K562 (cell line): ENCODE data around the gene DHDDS. TPM values are rescaled to one million over a fixed set of nuclear protein-coding genes. Genes with fewer than 3 reads are reported as not detected.

ENCODE experiments used
- ATAC-seq: fragments of 200-7000 bp; cut with Tn5 transposase; 3 replicates; pipeline ENCODE4 v1.9.1; 2020; ENCODE audit warnings: moderate library complexity
- BruUV-seq: library from RNA; stranded (reverse); fragments of 400-500 nt; replicated peaks from 2 replicates; lab custom pipeline; 2021; lab: Mats Ljungman, UMichigan
- CTCF ChIA-PET: fragments of 300-600 bp; formaldehyde crosslinking; extraction: SDS; loops from one replicate; lab custom pipeline; 2021; ENCODE audit warnings: low intra/inter-chr PET ratio; lab: Yijun Ruan, JAX
- POLR2A ChIA-PET: fragments of 300-600, 350-650 bp; sonication (Branson Sonifier 250); formaldehyde crosslinking; extraction: SDS; loops from one replicate; lab custom pipeline; 2021; ENCODE audit warnings: antibody characterized with exemption, inconsistent platforms; lab: Yijun Ruan, JAX
- DNase-seq, 4 experiments: peaks; one replicate each; pipeline versions ENCODE4 v3.0.0 to v3.0.0-alpha.2; 2011 to 2018; ENCODE audit warnings: low spot score in 3 of 4, mixed read lengths in 3 of 4; ENCODE audit errors: extremely low read depth in 1 of 4
- FAIRE-seq: peaks from 2 replicates; lab custom pipeline; 2011; peaks lifted over from hg19 to GRCh38; lab: Jason Lieb, UNC
- H2AFZ ChIP-seq: 2 replicates; pipeline ENCODE4 v1.6.0; 2011; ENCODE audit warnings: low read depth, low read length, control low read depth, inconsistent platforms
- H3K27ac ChIP-seq: fragments of 200-600 bp; 3 replicates; pipeline ENCODE4 v1.8.0; 2011; ENCODE audit warnings: low read depth, mild to moderate bottlenecking, control low read depth, inconsistent platforms, low read length, moderate library complexity, mixed read lengths; ENCODE audit errors: extremely low read depth
- H3K27me3 ChIP-seq, 2 experiments: fragments of 300-600 bp in 1 of 2; 2 replicates in 1 of 2; 3 replicates in 1 of 2; pipeline versions ENCODE4 v1.6.0 to v1.8.0; 2011; ENCODE audit warnings: inconsistent platforms in 2 of 2, low read length in 2 of 2, mild to moderate bottlenecking in 1 of 2, mixed read lengths in 1 of 2, moderate library complexity in 1 of 2; ENCODE audit not compliant: control insufficient read depth in 2 of 2, insufficient read depth in 2 of 2
- H3K36me3 ChIP-seq: fragments of 300-600 bp; 3 replicates; pipeline ENCODE4 v1.8.0; 2011; ENCODE audit warnings: mild to moderate bottlenecking, low read length, inconsistent platforms; ENCODE audit not compliant: control insufficient read depth, insufficient read depth
- H3K4me1 ChIP-seq, 2 experiments: fragments of 200-600 bp in 1 of 2; replicated peaks in 1 of 2; 2 replicates in 1 of 2; 3 replicates in 1 of 2; pipeline versions ENCODE4 v1.5.1 to v1.8.0; 2011; ENCODE audit warnings: inconsistent platforms in 2 of 2, low read length in 2 of 2, mild to moderate bottlenecking in 1 of 2, mixed read lengths in 1 of 2, moderate library complexity in 1 of 2; ENCODE audit not compliant: control insufficient read depth in 2 of 2, insufficient read depth in 2 of 2
- H3K4me2 ChIP-seq: 2 replicates; pipeline ENCODE4 v1.6.1; 2011; ENCODE audit warnings: low read length, control low read depth, inconsistent platforms, mixed read lengths; ENCODE audit not compliant: insufficient read depth
- H3K4me3 ChIP-seq: fragments of 200-600 bp; sonication (generic), shearing (Covaris generic); 2 replicates; pipeline ENCODE4 v1.5.1; 2016; ENCODE audit warnings: control low read depth, inconsistent platforms
- H3K79me2 ChIP-seq: fragments of 200-600 bp; 3 replicates; pipeline ENCODE4 v1.8.0; 2011; ENCODE audit warnings: low read length, inconsistent platforms; ENCODE audit not compliant: control insufficient read depth, insufficient read depth
- H3K9ac ChIP-seq, 2 experiments: 2 replicates each; pipeline versions ENCODE4 v1.6.0 to v1.6.1; 2011; ENCODE audit warnings: low read depth in 2 of 2, low read length in 2 of 2, control low read depth in 1 of 2, inconsistent platforms in 1 of 2, mild to moderate bottlenecking in 1 of 2, mixed read lengths in 1 of 2; ENCODE audit not compliant: insufficient read depth in 1 of 2
- H3K9me1 ChIP-seq: one replicate; pipeline ENCODE4 v1.6.0; 2011; ENCODE audit warnings: inconsistent platforms, mild to moderate bottlenecking, low read length, moderate library complexity; ENCODE audit not compliant: control insufficient read depth, insufficient read depth
- H3K9me3 ChIP-seq: replicated peaks from 2 replicates; pipeline ENCODE4 v1.5.1; 2011; ENCODE audit warnings: low read depth, low read length, inconsistent platforms; ENCODE audit not compliant: control insufficient read depth, insufficient read depth
- H4K20me1 ChIP-seq: replicated peaks from 2 replicates; pipeline ENCODE4 v1.6.1; 2011; ENCODE audit warnings: low read length, inconsistent platforms, mixed read lengths; ENCODE audit not compliant: control insufficient read depth, insufficient read depth
- ELF2 ChIP-seq: fragments of 250-450 bp; sonication (Bioruptor Pico); IDR thresholded peaks from 2 replicates; pipeline ENCODE4 v1.5.0; 2021; ENCODE audit warnings: mild to moderate bottlenecking
- KLF16 ChIP-seq: IDR thresholded peaks from 2 replicates; pipeline ENCODE4 v1.6.1; 2016; ENCODE audit warnings: antibody characterized with exemption
- MCM3 ChIP-seq: fragments of 450-650 bp; IDR thresholded peaks from 2 replicates; pipeline ENCODE4 v1.6.1; 2016
- SMAD2 ChIP-seq: fragments of 150-350 bp; IDR thresholded peaks from 2 replicates; pipeline ENCODE4 v1.6.1; 2014; ENCODE audit warnings: low read depth, mild to moderate bottlenecking, low read length
- TARDBP ChIP-seq: fragments of 450-650 bp; IDR thresholded peaks from 2 replicates; pipeline ENCODE4 v1.6.1; 2016
- TBP ChIP-seq: optimal IDR thresholded peaks from 2 replicates; pipeline ENCODE3; 2011; ENCODE audit warnings: low read depth, low read length, improper control_type of control experiment
- YBX1 ChIP-seq: fragments of 450-650 bp; IDR thresholded peaks from 2 replicates; pipeline ENCODE4 v1.7.1; 2016; ENCODE audit warnings: mild to moderate bottlenecking
- ZBTB7A ChIP-seq: IDR thresholded peaks from 2 replicates; pipeline ENCODE4 v1.6.1; 2011; ENCODE audit warnings: low read depth, mild to moderate bottlenecking, low read length, moderate library complexity, borderline replicate concordance; ENCODE audit not compliant: control insufficient read depth
- ZNF644 ChIP-seq: fragments of 200-800 bp; sonication (Bioruptor generic); IDR thresholded peaks from 2 replicates; pipeline ENCODE4 v1.6.1; 2016; ENCODE audit warnings: low read depth, missing genetic modification characterization, missing compliant biosample characterization
- ZNF707 ChIP-seq: fragments of 250-450 bp; sonication (Bioruptor Pico); conservative IDR thresholded peaks from 2 replicates; pipeline ENCODE4 v1.8.0; 2022; ENCODE audit warnings: inconsistent platforms, mild to moderate bottlenecking, moderate library complexity
- WGBS: fragments of 100-300 bp; shearing (Covaris generic); methylation state at CpG from one replicate; pipeline ENCODE4 v1.1.6; 2016; ENCODE audit warnings: low coverage, mixed read lengths; ENCODE audit not compliant: insufficient coverage; ENCODE audit errors: missing lambda C conversion rate; 5-methylcytosine and 5-hydroxymethylcytosine counted together
- in situ Hi-C: fragments of 300-500 bp; cut with MboI; formaldehyde crosslinking; loops from 4 replicates; pipeline ENCODE4 v1.15.0; 2018; ENCODE audit warnings: inconsistent platforms, mixed read lengths
- intact Hi-C: fragments of 100-400 bp; cut with micrococcal nuclease; formaldehyde crosslinking; loops from 2 replicates; pipeline ENCODE4 v1.14.2; 2022
- polyA plus RNA-seq, 8 experiments: library from polyadenylated mRNA; depleted of rRNA in 4 of 8; stranded (reverse) in 5 of 8; unstranded in 3 of 8; fragments of >200 nt; fragmentation: Nextera tagmentation in 2 of 8; fragmentation: Illumina TruSeq in 1 of 8; extraction: Ambion mirVana in 2 of 8; extraction: Trizol in 1 of 8; gene quantifications; 2 replicates each; pipeline versions ENCODE4 v1.2.1 to v1.2.3, GENCODE V29; 2011 to 2014; ENCODE audit warnings: inconsistent platforms in 1 of 8, missing spikeins in 1 of 8
- total RNA-seq, 7 experiments: library from RNA; depleted of rRNA in 6 of 7; stranded (reverse); fragments of >200 nt in 6 of 7; fragmentation: Illumina TruSeq in 2 of 7; extraction: Trizol in 2 of 7; gene quantifications; 2 replicates each; pipeline versions ENCODE4 v1.2.1 to v1.2.3, GENCODE V29; 2011 to 2021; ENCODE audit warnings: low replicate concordance in 1 of 7
- TF ChIP-seq, protein P1 (sequence below), 2 experiments: fragments of 450-650 bp; IDR thresholded peaks; 2 replicates each; pipeline ENCODE4 v1.6.1; 2016; ENCODE audit warnings: mild to moderate bottlenecking in 2 of 2, borderline replicate concordance in 1 of 2, low read depth in 1 of 2, moderate library complexity in 1 of 2
- TF ChIP-seq, protein P2 (sequence below): fragments of 150-350 bp; conservative IDR thresholded peaks from 2 replicates; pipeline ENCODE4 v1.6.1; 2014; ENCODE audit warnings: low read length
- TF ChIP-seq, protein P3 (sequence below): fragments of 250-450 bp; sonication (Bioruptor Pico); IDR thresholded peaks from 2 replicates; pipeline ENCODE4 v1.8.0; 2021; ENCODE audit warnings: moderate library complexity, mild to moderate bottlenecking, inconsistent platforms

DHDDS gene
- total and polyA plus RNA-seq, 9 of the 15 experiments (the other 6 are each of a cell fraction or from before 2014, with no cell fraction given) = 33.3 to 55.0 (median 44.3) TPM

DNA sequence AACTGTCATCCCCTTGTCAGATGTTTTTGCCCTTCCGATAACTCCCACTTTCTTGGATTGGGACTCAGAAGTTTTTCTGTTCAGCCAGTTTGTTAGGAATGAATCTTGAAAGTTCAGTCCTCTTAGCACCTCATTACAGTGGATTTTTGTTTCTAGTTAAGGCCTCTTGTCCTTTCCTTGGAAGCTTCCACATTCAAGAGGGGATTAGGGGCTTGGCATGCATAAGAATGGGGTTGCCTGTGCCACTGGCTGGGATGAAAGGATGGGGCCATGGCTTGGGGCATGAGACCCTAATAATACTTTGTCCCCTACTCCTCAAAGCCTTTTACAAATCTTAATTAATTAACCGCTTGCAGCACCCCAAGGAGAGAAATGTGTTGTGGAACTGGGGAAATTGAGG is 2.4 kb upstream of the DHDDS start:
- Histone ChIP-seq H3K4me2 (no peak overlapping the region), H3K9me3 (no peaks in the 10 kb centered on the region), H3K9ac (no peak overlapping the region), H3K36me3 (peaks cover 9% of the 10 kb centered on the region; the same call in 2 of the 3 replicates), H2AFZ (no peak overlapping the region), H3K79me2 (peaks cover 32% of the 10 kb centered on the region), H3K4me1 (peaks cover 7 to 16% of the 10 kb centered on the region in 2 experiments; a peak in 4 of 5 replicates), H3K9me1 (no peaks in the 10 kb centered on the region), H3K27ac (no peak overlapping the region), H3K4me3 (no peak overlapping the region), H4K20me1 (no peaks in the 10 kb centered on the region), H3K27me3 (no peaks in the 10 kb centered on the region)
- ChIA-PET POLR2A (interaction anchor here (0.7 to 2.0 kb wide), 6 partner anchors 9 to 175 kb away, joined by 3 to 6 read pairs (median 3); no protein-coding TSS in a partner anchor), CTCF (interaction anchor here (0.6 kb wide), 1 partner anchor 582 kb away, joined by 3 read pairs; no protein-coding TSS in a partner anchor)
- in situ Hi-C loops (no loop called here), intact Hi-C loops (no loop called here)
- BruUV-seq = no TSS peak
- WGBS = 84% methylated on average over 2 of the region's 2 CpGs
- ATAC-seq (no peak), DNase-seq (no peak), FAIRE-seq (no peak)
- TF ChIP-seq ELF2 (CRISPR knock-in tag) (no peak), ZNF644 (tag) (no peak), SMAD2 (no peak), YBX1 (no peak), TARDBP (no peak), TBP (no peak), ZBTB7A (no peak), ZNF707 (CRISPR knock-in tag) (no peak), KLF16 (no peak), MCM3 (no peak)
- TF ChIP-seq, protein P1, sequence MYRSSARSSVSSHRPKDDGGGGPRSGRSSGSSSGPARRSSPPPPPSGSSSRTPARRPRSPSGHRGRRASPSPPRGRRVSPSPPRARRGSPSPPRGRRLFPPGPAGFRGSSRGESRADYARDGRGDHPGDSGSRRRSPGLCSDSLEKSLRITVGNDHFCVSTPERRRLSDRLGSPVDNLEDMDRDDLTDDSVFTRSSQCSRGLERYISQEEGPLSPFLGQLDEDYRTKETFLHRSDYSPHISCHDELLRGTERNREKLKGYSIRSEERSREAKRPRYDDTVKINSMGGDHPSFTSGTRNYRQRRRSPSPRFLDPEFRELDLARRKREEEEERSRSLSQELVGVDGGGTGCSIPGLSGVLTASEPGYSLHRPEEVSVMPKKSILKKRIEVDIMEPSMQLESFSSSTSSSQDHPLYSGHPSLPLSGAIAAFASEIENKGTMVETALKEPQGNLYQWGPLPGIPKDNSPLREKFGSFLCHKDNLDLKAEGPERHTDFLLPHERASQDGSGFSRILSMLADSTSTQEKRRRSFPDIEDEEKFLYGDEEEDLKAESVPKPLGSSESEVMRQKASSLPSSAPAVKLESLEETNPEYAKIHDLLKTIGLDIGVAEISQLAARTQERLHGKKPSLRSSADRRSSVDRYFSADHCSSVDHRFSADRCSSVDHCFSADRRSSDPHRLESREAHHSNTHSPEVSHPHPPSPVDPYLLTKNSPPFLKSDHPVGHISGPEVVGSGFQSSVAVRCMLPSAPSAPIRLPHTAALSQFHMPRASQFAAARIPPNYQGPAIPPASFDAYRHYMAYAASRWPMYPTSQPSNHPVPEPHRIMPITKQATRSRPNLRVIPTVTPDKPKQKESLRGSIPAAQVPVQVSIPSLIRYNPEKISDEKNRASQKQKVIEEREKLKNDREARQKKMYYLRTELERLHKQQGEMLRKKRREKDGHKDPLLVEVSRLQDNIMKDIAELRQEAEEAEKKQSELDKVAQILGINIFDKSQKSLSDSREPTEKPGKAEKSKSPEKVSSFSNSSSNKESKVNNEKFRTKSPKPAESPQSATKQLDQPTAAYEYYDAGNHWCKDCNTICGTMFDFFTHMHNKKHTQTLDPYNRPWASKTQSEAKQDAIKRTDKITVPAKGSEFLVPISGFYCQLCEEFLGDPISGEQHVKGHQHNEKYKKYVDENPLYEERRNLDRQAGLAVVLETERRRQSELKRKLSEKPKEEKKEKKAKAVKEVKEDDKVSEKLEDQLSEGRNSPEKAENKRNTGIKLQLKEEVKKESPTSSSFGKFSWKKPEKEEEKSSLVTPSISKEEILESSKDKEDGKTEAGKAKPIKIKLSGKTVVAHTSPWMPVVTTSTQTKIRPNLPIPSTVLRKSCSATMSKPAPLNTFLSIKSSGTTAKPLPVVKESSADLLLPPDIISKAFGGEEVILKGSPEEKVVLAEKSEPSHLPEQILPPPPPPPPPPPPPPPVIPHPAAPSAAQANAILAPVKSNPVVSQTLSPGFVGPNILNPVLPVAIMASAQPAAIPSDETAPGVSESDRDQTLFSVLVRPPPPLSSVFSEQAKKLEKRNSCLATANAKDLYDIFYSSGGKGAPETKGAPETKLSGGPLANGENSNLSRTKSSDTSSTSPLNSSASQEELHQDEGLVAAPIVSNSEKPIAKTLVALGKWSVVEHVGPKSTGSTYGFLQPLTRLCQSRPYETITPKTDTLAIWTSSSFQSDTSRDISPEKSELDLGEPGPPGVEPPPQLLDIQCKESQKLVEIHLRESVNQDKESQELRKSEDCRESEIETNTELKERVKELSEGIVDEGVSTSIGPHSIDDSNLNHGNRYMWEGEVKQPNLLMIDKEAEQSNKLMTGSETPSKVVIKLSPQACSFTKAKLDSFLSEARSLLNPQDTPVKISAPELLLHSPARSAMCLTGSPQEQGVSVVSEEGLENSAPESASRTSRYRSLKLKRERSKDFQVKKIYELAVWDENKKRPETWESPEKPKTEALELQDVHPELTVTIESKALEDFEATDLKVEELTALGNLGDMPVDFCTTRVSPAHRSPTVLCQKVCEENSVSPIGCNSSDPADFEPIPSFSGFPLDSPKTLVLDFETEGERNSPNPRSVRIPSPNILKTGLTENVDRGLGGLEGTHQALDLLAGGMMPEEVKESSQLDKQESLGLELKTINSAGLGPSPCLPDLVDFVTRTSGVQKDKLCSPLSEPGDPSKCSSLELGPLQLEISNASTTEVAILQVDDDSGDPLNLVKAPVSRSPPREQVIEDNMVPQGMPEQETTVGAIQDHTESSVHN (IDR thresholded peaks at IDR 0.05; ENCODE audit: borderline replicate concordance in 1 of 2, low read depth in 1 of 2) = no peak
- TF ChIP-seq, protein P2, sequence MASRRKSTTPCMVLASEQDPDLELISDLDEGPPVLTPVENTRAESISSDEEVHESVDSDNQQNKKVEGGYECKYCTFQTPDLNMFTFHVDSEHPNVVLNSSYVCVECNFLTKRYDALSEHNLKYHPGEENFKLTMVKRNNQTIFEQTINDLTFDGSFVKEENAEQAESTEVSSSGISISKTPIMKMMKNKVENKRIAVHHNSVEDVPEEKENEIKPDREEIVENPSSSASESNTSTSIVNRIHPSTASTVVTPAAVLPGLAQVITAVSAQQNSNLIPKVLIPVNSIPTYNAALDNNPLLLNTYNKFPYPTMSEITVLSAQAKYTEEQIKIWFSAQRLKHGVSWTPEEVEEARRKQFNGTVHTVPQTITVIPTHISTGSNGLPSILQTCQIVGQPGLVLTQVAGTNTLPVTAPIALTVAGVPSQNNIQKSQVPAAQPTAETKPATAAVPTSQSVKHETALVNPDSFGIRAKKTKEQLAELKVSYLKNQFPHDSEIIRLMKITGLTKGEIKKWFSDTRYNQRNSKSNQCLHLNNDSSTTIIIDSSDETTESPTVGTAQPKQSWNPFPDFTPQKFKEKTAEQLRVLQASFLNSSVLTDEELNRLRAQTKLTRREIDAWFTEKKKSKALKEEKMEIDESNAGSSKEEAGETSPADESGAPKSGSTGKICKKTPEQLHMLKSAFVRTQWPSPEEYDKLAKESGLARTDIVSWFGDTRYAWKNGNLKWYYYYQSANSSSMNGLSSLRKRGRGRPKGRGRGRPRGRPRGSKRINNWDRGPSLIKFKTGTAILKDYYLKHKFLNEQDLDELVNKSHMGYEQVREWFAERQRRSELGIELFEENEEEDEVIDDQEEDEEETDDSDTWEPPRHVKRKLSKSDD = no peak
- TF ChIP-seq, protein P3, sequence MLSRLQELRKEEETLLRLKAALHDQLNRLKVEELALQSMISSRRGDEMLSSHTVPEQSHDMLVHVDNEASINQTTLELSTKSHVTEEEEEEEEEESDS (CRISPR knock-in tag) = no peak
